B cell (primary cell): ENCODE results near the gene SLC25A51.

Experiments used
- EZH2 ChIP-seq: IDR thresholded peaks from 2 replicates; pipeline ENCODE4 v1.6.1; 2012; ENCODE audit warnings: borderline replicate concordance, low read depth, mild to moderate bottlenecking, moderate library complexity, low read length; ENCODE audit not compliant: insufficient read depth, poor library complexity, severe bottlenecking
- TF ChIP-seq, protein P1 (sequence below): fragments of 200-600 bp; IDR thresholded peaks from one replicate; pipeline ENCODE4 v1.8.0; 2022; ENCODE audit warnings: antibody characterized with exemption, mild to moderate bottlenecking

GRCh38 chr9:37921546-37922300, 17.8 kb upstream of the SLC25A51 start:
- TF ChIP-seq, protein P1, sequence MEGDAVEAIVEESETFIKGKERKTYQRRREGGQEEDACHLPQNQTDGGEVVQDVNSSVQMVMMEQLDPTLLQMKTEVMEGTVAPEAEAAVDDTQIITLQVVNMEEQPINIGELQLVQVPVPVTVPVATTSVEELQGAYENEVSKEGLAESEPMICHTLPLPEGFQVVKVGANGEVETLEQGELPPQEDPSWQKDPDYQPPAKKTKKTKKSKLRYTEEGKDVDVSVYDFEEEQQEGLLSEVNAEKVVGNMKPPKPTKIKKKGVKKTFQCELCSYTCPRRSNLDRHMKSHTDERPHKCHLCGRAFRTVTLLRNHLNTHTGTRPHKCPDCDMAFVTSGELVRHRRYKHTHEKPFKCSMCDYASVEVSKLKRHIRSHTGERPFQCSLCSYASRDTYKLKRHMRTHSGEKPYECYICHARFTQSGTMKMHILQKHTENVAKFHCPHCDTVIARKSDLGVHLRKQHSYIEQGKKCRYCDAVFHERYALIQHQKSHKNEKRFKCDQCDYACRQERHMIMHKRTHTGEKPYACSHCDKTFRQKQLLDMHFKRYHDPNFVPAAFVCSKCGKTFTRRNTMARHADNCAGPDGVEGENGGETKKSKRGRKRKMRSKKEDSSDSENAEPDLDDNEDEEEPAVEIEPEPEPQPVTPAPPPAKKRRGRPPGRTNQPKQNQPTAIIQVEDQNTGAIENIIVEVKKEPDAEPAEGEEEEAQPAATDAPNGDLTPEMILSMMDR, result no peak
- TF ChIP-seq EZH2, result no peak
